GM19438 (cell line): ENCODE measurements around the gene DMPK.

Source experiments
- ATAC-seq: cut with Tn5 transposase; IDR thresholded peaks from one replicate; pipeline ENCODE4 v1.9.1; 2021; ENCODE audit warnings: low read depth; ENCODE audit not compliant: unreplicated experiment

The DMPK gene

DNA sequence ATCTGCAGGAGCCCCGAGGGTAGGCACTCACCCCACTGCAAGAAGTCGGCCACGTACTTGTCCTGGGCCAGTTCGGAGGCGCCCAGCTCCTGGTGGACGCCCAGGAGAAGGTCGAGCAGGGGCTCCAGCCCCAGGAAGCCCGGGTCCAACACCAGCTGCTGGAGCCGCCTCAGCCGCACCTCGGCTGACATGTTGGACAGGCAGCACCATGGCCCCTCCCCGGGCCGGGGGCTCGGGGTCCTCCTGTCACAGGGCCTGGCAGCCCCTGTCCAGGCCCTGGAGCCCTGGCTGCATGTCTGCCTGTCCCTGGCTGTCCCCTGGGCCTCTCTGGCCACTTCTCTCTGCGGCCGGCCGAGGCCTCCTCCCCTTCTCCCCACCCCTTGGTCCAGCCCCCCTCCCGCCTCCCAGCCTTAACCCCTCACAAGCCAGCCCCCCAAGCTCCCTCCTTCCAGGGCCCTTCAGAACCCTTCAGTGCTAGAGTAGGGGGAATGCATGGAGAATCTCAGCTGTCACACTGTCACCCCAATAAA lies at the start of gene DMPK:
TSS of gene DMPK (minus strand) at position 329 of the 530 bp plus-strand sequence. CDS start at position 191, 138 bp downstream.
- no peak for ATAC-seq

GRCh38 chr19:45828945-45829344 lies 46.7 kb upstream of the DMPK start:
- ATAC-seq, result no peak

DNA sequence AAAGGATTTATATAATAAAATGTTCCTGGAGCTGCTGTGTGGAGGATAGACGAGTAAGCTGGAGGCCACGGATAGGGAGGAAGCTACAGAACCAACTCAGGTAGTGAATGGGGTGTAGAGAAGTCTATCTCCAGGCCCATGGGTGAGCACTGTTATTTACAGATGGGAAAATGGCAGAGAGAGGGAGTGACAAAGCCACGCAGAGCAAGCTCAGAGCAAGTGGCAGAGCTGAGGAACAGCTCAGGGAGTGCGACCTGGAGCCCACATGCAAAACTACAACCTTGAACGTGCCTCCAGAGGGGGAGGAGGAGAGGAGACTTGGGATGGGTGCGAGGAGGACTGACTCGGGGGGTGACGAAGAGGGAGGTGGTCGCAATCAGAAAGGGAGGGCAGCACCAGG lies 46.2 kb upstream of the DMPK start:
- no peak for ATAC-seq

GRCh38 chr19:45827459-45828093 lies 45.3 kb upstream of the DMPK start:
- no peak for ATAC-seq

DNA sequence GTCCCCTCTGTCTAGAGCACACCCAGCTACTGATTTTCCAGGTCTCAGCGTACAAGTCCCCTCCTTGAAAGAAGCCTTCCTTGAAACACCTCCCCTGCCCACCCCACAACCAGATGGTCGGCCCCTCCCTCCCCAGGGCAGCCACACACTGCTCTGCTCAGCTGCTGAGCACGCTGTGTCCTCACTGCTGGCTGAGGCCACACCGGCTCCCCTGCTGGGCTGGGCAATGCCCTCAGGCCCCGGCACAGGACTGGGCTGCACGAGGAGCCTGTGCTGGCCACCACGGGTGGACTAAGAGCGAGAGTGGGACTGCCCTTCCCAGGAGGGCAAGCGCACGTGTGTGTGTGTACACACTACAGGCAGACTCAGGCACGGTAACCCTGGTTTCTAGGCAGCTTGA lies 44.6 kb upstream of the DMPK start:
- ATAC-seq, result no peak

DNA sequence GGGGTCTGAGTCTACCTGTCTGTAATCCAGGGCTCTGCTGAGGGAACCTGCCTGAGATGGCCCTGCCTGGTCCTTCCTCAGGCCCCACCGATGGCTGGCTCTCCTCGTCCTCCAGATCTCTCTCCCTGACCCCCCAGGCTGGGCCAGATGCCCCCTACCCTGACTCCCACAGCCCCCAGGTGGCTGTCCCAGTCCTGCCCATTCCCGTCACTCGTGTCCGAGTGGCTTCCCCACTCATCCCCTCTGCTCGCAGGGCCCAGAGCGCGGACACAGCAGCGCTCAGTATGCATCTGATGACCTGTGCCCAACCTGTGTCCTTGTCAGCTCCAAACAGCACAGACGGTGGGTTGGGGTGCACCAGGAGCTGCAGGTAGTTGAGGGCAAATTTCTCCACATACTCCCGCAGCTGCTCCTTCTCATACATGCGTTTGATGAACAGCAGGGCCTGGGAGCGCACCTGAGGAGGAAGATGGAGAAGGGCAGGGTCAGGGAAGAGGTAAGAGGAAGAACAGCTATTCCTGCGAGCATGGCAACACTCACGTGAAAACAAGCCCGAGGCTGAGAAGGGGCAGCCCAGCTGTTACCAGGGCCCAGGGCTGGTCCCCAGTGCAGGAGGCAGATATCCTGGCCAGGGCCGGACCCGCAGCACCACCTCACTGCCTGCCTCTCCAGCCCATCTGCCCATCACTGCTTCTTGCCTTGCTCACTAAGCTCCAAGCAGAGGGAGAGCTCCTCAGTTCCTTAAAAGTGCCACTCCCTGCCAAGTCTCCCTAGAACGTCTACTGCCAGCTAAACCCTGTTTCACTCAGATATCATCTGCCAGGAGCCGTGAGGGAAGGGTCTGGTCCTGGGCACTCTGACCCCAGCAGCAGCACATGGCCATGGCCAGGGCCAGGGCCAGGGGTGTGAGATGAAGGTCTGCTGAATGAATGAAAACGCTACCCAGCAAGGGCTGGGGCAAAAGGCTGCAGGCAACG lies 43.9 kb upstream of the DMPK start:
- ATAC-seq, result no peak

DNA sequence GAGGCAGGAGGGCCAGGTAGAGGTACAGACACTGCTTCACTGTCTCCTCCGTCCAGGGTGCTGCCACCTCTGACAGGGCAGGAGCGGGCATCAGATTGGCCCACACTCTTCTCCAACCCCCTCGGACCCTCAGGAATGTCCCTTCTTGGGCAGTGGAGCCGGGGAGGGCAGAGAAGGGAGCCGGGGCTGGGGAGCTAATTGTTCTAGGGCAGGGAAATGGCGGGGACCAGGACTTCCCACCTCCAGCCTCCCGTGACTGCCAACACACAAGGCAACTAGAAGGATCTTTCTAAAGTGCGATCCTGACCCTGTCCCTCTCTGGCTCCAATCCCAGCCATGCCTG lies 42.9 kb upstream of the DMPK start:
- no peak for ATAC-seq

DNA sequence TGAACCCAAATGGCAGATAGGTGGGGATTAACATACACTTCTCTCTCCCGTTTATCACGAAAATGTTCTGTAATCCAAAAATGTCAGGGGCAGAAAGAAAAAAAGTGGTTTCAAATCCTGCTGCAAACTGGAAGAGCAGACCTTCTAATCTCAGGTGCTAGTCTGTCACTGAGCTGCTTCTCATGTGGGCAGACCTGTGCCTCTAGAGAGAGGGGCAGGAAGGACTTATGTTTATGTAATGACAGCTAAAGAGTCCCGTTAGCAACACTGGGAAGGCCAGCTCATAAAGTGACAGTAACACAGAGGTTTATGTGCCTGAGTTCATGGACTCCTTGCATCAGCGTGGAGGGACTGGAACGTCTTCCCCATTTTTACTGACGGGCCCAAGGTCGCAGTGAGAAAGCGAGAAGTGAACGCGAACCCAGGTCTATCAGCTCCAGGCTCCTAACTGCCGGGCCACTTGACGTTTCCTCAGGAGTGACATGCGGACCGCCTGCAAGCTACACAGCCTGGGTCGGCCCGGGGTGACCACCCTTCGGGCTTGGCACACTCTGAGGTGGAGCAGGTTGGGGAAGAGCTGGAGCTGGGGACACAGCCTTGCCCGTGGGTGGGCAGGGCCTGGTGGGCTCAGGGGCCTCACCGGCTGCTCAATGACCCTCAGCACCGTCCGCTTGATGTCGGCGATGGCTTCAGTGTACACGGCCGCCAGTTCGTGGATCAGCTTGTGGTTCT lies 42.4 kb upstream of the DMPK start:
- no peak for ATAC-seq

- no peak for ATAC-seq
These were observed 41.8 kb upstream of the DMPK start for GRCh38 chr19:45824041-45824471.

DNA sequence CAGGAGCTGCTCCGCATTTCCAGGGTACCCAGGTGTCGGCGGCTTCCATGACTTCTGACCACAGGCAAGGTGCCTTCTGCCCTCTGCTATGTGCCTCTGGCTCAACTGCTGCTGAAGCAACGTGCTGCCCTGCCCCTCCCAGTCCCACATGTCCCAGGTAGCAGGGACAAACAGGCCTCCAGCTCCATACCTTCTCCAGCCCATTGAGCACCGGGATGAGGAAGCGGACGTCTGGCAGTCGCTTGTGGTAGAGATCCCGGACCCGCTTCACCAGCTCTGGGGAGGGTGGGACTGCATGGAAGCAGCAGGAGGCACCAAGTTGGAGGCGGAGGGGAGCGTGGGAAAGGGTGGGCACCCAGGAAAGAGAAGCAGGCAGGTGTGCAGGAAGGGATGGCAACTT lies 40.9 kb upstream of the DMPK start:
- no peak for ATAC-seq

DNA sequence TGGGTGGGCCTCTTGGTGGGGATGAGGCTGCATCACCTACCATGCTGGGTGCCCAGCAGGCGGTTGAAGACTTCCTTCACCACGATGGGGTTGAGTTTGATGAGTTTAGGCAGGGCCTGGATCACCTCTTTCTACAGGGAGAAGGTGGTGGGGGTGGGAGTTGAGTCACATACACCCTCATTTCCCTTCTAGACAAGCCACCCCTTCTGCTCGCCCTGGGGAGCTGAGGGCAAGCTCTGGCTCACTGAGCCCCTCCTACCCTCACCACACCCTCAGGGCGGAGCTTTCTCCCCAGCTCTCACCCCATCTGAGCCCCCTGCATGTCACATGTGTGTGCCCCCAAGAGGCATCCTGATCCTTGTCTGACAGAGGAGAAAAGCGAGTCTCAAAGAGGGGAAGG lies 40.4 kb upstream of the DMPK start:
- ATAC-seq, result no peak

DNA sequence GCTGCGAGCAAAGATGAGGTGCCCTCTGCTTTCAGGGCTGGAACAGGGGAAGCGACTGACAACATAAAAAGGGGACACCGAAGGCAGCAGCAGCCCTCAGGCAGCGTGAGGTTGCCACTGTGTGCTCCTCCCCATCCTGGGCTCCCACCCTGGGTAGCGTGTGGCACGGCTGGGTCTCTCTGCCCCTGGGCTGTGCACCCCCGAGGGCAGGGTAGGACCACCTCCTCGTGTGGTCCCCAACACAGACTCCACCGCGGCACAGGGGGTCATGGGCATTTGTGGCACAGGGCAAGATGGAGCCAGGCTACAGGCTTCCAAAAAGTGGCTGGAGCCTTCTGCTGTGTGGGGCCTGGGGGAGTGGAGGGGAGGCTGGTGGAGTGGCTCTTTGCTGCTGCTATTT lies 39.3 kb upstream of the DMPK start:
- ATAC-seq, result no peak

DNA sequence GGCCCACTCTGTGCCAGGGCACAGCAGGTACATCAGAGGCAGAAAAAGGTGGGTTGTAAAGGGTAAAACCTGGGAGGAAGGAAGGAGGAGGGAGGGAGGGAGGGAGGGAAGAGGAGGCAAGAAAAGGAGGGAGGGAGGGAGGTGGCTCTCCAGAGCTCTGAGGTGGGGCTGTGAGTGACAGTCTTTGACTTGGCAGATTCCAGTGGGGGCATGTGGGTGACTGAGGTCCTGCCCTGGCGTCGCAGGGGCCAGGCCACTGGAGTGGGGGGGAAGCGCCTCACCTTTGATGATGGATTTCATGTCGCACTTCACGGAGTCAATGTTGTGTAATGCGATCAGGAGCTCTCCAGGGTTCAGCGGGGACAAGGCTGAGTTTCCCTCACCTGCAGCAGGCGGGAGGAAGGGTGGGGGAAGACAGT lies 38.8 kb upstream of the DMPK start:
- no peak for ATAC-seq

- no peak for ATAC-seq
These were observed 38.3 kb upstream of the DMPK start for GRCh38 chr19:45820413-45821102.

DNA sequence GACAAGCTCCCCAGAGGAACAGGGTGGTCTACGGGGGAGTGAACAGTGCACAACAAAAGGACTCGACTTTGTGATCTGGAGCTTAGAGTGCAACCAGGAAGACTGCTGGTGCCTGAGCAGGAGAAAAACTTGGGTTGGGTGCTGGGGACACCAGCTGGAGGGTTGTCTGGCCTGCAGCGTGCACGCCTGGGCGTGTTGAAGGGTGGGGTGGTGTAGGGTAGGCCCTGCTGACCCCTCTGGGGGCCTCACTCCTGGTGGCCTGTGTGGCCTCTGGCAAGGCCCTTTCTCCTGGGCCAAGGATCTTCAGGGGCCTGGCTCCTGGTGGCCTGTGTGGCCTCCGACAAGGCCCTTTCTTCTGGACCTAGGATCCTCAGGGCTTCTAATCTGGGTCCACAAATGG lies 37.5 kb upstream of the DMPK start:
- ATAC-seq, result no peak

DNA sequence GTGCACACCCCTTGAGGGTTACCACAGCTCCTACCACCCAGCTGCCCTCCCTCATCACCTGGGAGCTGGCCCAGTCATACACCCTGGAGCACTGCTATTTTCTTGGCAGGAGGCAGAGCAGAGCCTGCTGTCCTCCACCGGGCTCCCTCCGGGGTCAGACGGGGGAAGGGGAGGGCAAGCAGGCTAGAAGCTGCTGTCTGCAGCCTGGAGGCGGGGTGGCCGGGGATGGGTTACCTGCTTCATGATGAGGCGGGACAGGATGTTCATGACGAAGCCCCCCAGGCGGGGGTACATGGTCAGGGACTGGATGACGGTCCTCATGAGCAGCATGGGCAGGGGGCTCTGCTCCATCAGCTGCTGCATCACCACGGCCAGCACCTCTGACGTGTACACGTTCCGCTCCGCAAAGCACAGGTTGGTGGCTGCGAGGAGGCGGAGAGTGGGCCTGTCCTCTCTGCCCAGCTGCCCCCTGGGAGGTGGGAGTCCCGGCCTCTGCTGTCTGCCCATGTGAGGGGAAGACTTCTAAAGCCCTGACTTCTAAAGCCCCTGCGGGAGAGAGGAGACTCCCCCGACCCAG lies 35.5 kb upstream of the DMPK start:
- no peak for ATAC-seq

- ATAC-seq, result peak; percentile 84
These were observed 34.9 kb upstream of the DMPK start for GRCh38 chr19:45817010-45817724.

GRCh38 chr19:45816236-45817009 lies 34.1 kb upstream of the DMPK start:
- no peak for ATAC-seq
